ENCODE data around the gene KDM6B.
A peak's percentile ranks its signal among the peaks of the same experiment; 100 is the strongest.

- peak; percentile 63 for TF ChIP-seq POLR2A (IDR thresholded peaks at IDR 0.05)
- TF ChIP-seq, protein P1, sequence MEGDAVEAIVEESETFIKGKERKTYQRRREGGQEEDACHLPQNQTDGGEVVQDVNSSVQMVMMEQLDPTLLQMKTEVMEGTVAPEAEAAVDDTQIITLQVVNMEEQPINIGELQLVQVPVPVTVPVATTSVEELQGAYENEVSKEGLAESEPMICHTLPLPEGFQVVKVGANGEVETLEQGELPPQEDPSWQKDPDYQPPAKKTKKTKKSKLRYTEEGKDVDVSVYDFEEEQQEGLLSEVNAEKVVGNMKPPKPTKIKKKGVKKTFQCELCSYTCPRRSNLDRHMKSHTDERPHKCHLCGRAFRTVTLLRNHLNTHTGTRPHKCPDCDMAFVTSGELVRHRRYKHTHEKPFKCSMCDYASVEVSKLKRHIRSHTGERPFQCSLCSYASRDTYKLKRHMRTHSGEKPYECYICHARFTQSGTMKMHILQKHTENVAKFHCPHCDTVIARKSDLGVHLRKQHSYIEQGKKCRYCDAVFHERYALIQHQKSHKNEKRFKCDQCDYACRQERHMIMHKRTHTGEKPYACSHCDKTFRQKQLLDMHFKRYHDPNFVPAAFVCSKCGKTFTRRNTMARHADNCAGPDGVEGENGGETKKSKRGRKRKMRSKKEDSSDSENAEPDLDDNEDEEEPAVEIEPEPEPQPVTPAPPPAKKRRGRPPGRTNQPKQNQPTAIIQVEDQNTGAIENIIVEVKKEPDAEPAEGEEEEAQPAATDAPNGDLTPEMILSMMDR (IDR thresholded peaks at IDR 0.05), result no peak
Measured at GRCh38 chr17:7857713-7858521, 23.9 kb downstream of the KDM6B start, which contains the start of gene CYB5D1.
